Panc1 (cell line): ENCODE data around the gene CCDC77. TPM values are rescaled to one million over a fixed set of nuclear protein-coding genes. Genes with fewer than 3 reads are reported as not detected.
A peak's percentile ranks its signal among the peaks of the same experiment; 100 is the strongest.
"Not testable (repeated sequence)": the region's sequence is repeated elsewhere in the genome, so short reads cannot be mapped to it uniquely, and the experiment has no call there.

Experiments
- ATAC-seq: fragments of 200-7000 bp; cut with Tn5 transposase; 2 replicates; pipeline ENCODE4 v1.9.1; 2020; ENCODE audit warnings: mild to moderate bottlenecking, moderate library complexity
- BruUV-seq: library from RNA; stranded (reverse); fragments of 400-500 nt; replicated peaks from 2 replicates; lab custom pipeline; 2021; lab: Mats Ljungman, UMichigan
- CTCF ChIA-PET: fragments of 300-600 bp; sonication (Branson Sonifier 250); formaldehyde crosslinking; loops from one replicate; lab custom pipeline; 2022; ENCODE audit warnings: antibody characterized with exemption; lab: Charles Lee
- POLR2A ChIA-PET: fragments of 300-600 bp; sonication (Branson Sonifier 250); formaldehyde crosslinking; loops from one replicate; lab custom pipeline; 2022; ENCODE audit warnings: antibody characterized with exemption; lab: Charles Lee
- DNase-seq: peaks from one replicate; pipeline ENCODE4 v3.0.0-alpha.2; 2010; ENCODE audit warnings: low read depth, low spot score
- H3K27ac ChIP-seq: 2 replicates; pipeline ENCODE4 v1.5.1; 2011; ENCODE audit warnings: mild to moderate bottlenecking, low read length, inconsistent platforms
- H3K27me3 ChIP-seq: fragments of 200-500 bp; sonication (Bioruptor generic); 2 replicates; pipeline ENCODE4 v1.6.0; 2014; ENCODE audit warnings: low read length, inconsistent platforms; ENCODE audit not compliant: control insufficient read depth, insufficient read depth
- H3K36me3 ChIP-seq: fragments of 200-500 bp; sonication (Bioruptor generic); 2 replicates; pipeline ENCODE4 v1.5.1; 2014; ENCODE audit warnings: inconsistent platforms, mild to moderate bottlenecking, low read length, moderate library complexity; ENCODE audit not compliant: control insufficient read depth, insufficient read depth
- H3K4me1 ChIP-seq: 2 replicates; pipeline ENCODE4 v1.5.1; 2011; ENCODE audit warnings: inconsistent platforms, mild to moderate bottlenecking, low read length, moderate library complexity; ENCODE audit not compliant: control insufficient read depth, insufficient read depth
- H3K4me3 ChIP-seq, 2 experiments: 2 replicates each; pipeline ENCODE4 v1.5.1; 2011 to 2012; ENCODE audit warnings: low read depth in 2 of 2, low read length in 2 of 2, mild to moderate bottlenecking in 2 of 2, inconsistent platforms in 1 of 2, moderate library complexity in 1 of 2
- H3K9me3 ChIP-seq: fragments of 200-500 bp; sonication (Bioruptor generic); 2 replicates; pipeline ENCODE4 v1.5.1; 2014; ENCODE audit warnings: low read depth, mild to moderate bottlenecking, inconsistent platforms, low read length, moderate library complexity; ENCODE audit not compliant: control insufficient read depth, insufficient read depth
- CTCF ChIP-seq: fragments of 450-650 bp; IDR thresholded peaks from 2 replicates; pipeline ENCODE4 v1.5.1; 2017; ENCODE audit warnings: mild to moderate bottlenecking
- POLR2AphosphoS5 ChIP-seq: IDR thresholded peaks from 2 replicates; pipeline ENCODE4 v1.6.1; 2012; ENCODE audit warnings: mild to moderate bottlenecking, low read depth, low read length, moderate library complexity
- REST ChIP-seq, 2 experiments: IDR thresholded peaks; 2 replicates each; pipeline ENCODE4 v1.6.1; 2011 to 2012; ENCODE audit warnings: low read depth in 2 of 2, control low read depth in 1 of 2, low read length in 1 of 2, mild to moderate bottlenecking in 1 of 2, moderate library complexity in 1 of 2; ENCODE audit not compliant: insufficient read depth in 1 of 2
- SIN3A ChIP-seq: IDR thresholded peaks from 2 replicates; pipeline ENCODE4 v1.6.1; 2012; ENCODE audit warnings: low read depth, mild to moderate bottlenecking, low read length, moderate library complexity, borderline replicate concordance; ENCODE audit not compliant: insufficient read depth
- TCF7L2 ChIP-seq: IDR thresholded peaks from 2 replicates; pipeline ENCODE4 v1.6.1; 2011; ENCODE audit warnings: mild to moderate bottlenecking, low read depth, low read length, inconsistent platforms
- in situ Hi-C: cut with HindIII; loops from 2 replicates; pipeline ENCODE4 v1.10.0; 2016; ENCODE audit warnings: low sequenced_read_pairs, low pct_unique_long_range_greater_than_20kb
- intact Hi-C: fragments of 100-400 bp; cut with micrococcal nuclease; formaldehyde crosslinking; loops from one replicate; pipeline ENCODE4 v1.10.0; 2022; ENCODE audit not compliant: unreplicated experiment
- total RNA-seq: library from RNA; stranded (reverse); gene quantifications from one replicate; pipeline ENCODE4 v1.2.1, GENCODE V29; 2021; ENCODE audit not compliant: unreplicated experiment

Gene CCDC77
- total RNA-seq, 1 experiment from 2014 or later: 9.8 TPM

- TF ChIP-seq SIN3A (no peak), REST (IDR thresholded peaks at IDR 0.05; ENCODE audit: insufficient read depth in 1 of 2, low read depth in 2 of 2, low read length in 1 of 2) (no peak), TCF7L2 (no peak), POLR2AphosphoS5 (no peak), CTCF (no peak)
- intact Hi-C loops (no loop called here), in situ Hi-C loops (no loop called here)
- no peak overlapping the region for H3K27ac ChIP-seq
- H3K4me3 ChIP-seq: no peak overlapping the region
- no peak for DNase-seq
- H3K9me3 ChIP-seq: no peaks in the 10 kb centered on the region
- H3K4me1 ChIP-seq: no peaks in the 10 kb centered on the region
- BruUV-seq: no TSS peak
- H3K36me3 ChIP-seq: no peaks in the 10 kb centered on the region
- no peak for ATAC-seq
- ChIA-PET POLR2A (no interaction called here), CTCF (interaction anchor here (0.8 kb wide), 1 partner anchor 100 kb away, joined by 9 read pairs; no protein-coding TSS in a partner anchor)
- no peaks in the 10 kb centered on the region for H3K27me3 ChIP-seq
These were observed 21.1 kb downstream of the CCDC77 start for GRCh38 chr12:422526-422925.

- POLR2A ChIA-PET, DNase-seq, CTCF ChIA-PET, H3K36me3 ChIP-seq, H3K9me3 ChIP-seq, in situ Hi-C loops, H3K27ac ChIP-seq, ATAC-seq, H3K4me3 ChIP-seq, H3K27me3 ChIP-seq, H3K4me1 ChIP-seq, BruUV-seq, intact Hi-C loops: not testable (repeated sequence)
These were observed 34.3 kb downstream of the CCDC77 start for GRCh38 chr12:435737-436136.

- Histone ChIP-seq H3K27ac (no peak overlapping the region), H3K9me3 (no peaks in the 10 kb centered on the region), H3K4me1 (no peaks in the 10 kb centered on the region), H3K36me3 (peaks cover 2% of the 10 kb centered on the region; the same call in 1 of the 2 replicates), H3K27me3 (no peaks in the 10 kb centered on the region), H3K4me3 (no peak overlapping the region)
- in situ Hi-C loops: no loop called here
- ChIA-PET CTCF (interaction anchor here (0.9 to 1.0 kb wide), 3 partner anchors 22 to 102 kb away, joined by 3 read pairs; no protein-coding TSS in a partner anchor), POLR2A (no interaction called here)
- no TSS peak for BruUV-seq
- ATAC-seq (peak; percentile 56; the same call in 1 of the 2 replicates), DNase-seq (no peak)
- TF ChIP-seq POLR2AphosphoS5 (no peak), CTCF (peak; percentile 82)
- intact Hi-C loops: no loop called here
These were observed 40.9 kb downstream of the CCDC77 start for GRCh38 chr12:442235-442884.
